Mucosa of stomach (tissue), 1 donor: ENCODE measurements around the gene EIF4G3.
A peak's percentile ranks its signal among the peaks of the same experiment; 100 is the strongest.
"Not testable (repeated sequence)": the region's sequence is repeated elsewhere in the genome, so short reads cannot be mapped to it uniquely, and the experiment has no call there.

Experiments
- H3K27me3 ChIP-seq: one replicate; pipeline ENCODE4 v1.7.0; 2013; ENCODE audit warnings: mild to moderate bottlenecking, low read length; ENCODE audit not compliant: control insufficient read depth, insufficient read depth
- H3K36me3 ChIP-seq: one replicate; pipeline ENCODE4 v1.7.0; 2013; ENCODE audit warnings: low read length; ENCODE audit not compliant: control insufficient read depth, insufficient read depth
- H3K4me1 ChIP-seq: one replicate; pipeline ENCODE4 v1.7.0; 2013; ENCODE audit warnings: mild to moderate bottlenecking, low read length; ENCODE audit not compliant: control insufficient read depth, insufficient read depth
- H3K4me3 ChIP-seq: one replicate; pipeline ENCODE4 v1.7.0; 2013; ENCODE audit warnings: low read length
- H3K9ac ChIP-seq: one replicate; pipeline ENCODE4 v1.7.0; 2013; ENCODE audit warnings: mild to moderate bottlenecking, low read length, moderate library complexity
- H3K9me3 ChIP-seq: one replicate; pipeline ENCODE4 v1.7.0; 2013; ENCODE audit warnings: mild to moderate bottlenecking, low read length, moderate library complexity; ENCODE audit not compliant: control insufficient read depth
- donor health status: Pancreatic carcinoma.

The EIF4G3 gene

DNA sequence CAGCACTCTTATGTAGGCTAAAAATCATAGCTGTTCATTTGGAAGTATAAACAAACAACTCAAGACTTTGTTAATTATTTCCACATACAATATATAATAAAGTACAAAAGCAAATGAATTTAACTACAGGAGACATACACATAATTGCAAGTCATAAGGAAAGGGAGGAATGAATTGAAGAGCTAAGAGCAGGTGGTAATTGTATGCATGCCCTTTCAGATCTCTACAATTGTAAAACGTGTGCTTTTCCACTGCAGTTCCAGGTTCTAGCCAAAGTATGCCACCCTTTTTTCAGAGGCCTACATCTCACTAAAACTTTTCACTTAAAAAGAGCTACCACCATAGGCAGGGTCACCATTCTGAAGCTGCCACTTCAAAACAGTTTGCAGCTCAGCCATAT, 346.8 kb downstream of the EIF4G3 start:
- H3K36me3 ChIP-seq: no peaks in the 10 kb centered on the region
- no peak overlapping the region for H3K9ac ChIP-seq
- H3K4me1 ChIP-seq: no peaks in the 10 kb centered on the region
- H3K9me3 ChIP-seq: no peaks in the 10 kb centered on the region
- H3K4me3 ChIP-seq: no peak overlapping the region
- no peaks in the 10 kb centered on the region for H3K27me3 ChIP-seq

DNA sequence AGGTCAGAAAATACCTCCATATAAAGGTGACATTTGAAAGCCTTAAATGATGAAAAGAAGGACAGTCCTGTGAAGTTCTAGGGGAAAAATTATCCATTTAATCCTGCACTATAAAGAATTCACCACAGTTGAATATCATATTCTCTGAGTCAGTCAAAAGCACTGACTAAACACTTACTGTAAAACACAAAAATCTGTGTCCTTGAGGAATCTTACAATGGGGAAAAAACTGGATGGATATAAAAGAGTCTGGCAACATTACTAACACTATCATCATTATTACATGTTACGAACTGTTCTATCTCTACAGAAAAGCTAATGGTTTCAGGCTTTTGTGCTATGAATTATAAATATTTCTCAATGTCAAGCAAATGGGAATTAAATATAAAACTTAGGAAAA, 347.2 kb downstream of the EIF4G3 start:
- H3K9ac ChIP-seq: no peak overlapping the region
- no peaks in the 10 kb centered on the region for H3K36me3 ChIP-seq
- no peaks in the 10 kb centered on the region for H3K9me3 ChIP-seq
- no peak overlapping the region for H3K4me3 ChIP-seq
- no peaks in the 10 kb centered on the region for H3K27me3 ChIP-seq
- no peaks in the 10 kb centered on the region for H3K4me1 ChIP-seq

DNA sequence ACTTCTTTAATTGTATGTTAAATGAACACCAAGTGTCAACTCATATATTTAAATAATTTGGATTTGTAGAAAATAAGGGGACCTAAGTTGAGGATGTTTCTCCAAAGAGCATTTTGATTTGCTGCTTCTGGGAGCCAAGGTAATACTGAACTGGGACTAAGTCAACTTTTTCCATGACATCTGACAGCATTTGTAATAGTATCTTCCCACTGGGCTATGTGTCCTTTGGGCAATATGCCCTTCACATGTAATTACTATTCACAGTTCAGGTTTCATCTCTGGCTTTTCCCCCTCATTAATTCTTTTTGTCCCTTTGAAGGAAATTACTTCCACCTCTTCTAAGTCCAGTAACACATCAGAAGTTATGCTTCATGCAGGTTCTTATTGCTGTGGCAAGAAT, 352.9 kb downstream of the EIF4G3 start:
- Histone ChIP-seq H3K4me3 (no peak overlapping the region), H3K9ac (no peak overlapping the region), H3K9me3 (no peaks in the 10 kb centered on the region), H3K27me3 (no peaks in the 10 kb centered on the region), H3K4me1 (no peaks in the 10 kb centered on the region), H3K36me3 (no peaks in the 10 kb centered on the region)

DNA sequence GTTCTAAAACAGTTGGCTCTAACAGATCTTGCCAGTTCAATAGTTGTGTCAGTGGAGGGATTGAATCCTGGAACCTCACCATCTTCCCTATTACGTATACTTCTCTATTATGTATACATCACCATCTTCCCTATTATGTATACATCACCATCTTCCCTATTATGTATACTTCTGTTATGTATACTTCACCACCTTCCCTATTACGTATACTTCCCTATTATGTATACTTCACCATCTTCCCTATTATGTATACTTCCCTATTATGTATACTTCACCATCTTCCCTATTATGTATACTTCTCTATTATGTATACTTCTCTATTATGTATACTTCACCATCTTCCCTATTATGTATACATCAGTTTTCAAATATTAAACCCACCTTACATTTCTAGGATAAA, 355.2 kb downstream of the EIF4G3 start:
- no peaks in the 10 kb centered on the region for H3K9me3 ChIP-seq
- H3K4me3 ChIP-seq: no peak overlapping the region
- no peaks in the 10 kb centered on the region for H3K27me3 ChIP-seq
- no peaks in the 10 kb centered on the region for H3K36me3 ChIP-seq
- H3K9ac ChIP-seq: no peak overlapping the region
- H3K4me1 ChIP-seq: no peaks in the 10 kb centered on the region

DNA sequence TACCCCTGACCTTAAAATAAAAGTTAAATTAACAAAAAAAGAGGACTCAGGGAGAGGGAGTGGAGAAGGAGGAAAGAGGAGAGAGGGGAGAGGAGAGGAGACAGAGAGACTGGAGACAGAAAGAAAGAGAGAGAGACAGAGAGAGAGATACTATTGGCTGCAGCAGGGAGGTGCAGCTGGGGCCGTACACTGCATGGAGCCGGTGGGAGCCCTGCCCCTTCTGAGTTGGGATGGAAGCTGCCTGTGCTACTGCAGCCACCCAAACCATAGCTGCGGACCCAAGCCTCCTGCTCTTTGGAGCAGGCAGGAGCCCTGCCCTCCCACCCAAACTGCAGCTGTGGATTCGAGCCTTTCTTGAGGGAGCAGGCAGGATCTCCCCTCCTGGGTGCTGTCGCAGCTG, 356.9 kb downstream of the EIF4G3 start:
- H3K36me3 ChIP-seq: no peaks in the 10 kb centered on the region
- H3K4me3 ChIP-seq: no peak overlapping the region
- H3K4me1 ChIP-seq: no peaks in the 10 kb centered on the region
- H3K9ac ChIP-seq: no peak overlapping the region
- no peaks in the 10 kb centered on the region for H3K9me3 ChIP-seq
- H3K27me3 ChIP-seq: no peaks in the 10 kb centered on the region

DNA sequence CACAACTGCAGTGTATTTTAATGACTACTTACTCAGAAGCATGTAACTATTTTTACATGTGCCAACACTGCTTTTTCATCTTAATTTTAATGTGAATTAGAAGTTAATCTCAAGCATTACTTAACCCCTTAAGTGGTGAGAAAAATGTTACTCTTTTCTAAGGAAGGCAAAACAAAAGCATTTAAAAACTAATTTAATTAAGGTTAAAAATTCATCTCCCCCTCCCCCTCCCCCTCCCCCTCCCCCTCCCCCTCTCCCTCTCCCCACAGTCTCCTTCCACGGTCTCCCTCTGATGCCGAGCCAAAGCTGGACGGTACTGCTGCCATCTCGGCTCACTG, 362.2 kb downstream of the EIF4G3 start:
- no peaks in the 10 kb centered on the region for H3K27me3 ChIP-seq
- H3K36me3 ChIP-seq: no peaks in the 10 kb centered on the region
- no peaks in the 10 kb centered on the region for H3K9me3 ChIP-seq
- no peak overlapping the region for H3K9ac ChIP-seq
- H3K4me3 ChIP-seq: no peak overlapping the region
- no peaks in the 10 kb centered on the region for H3K4me1 ChIP-seq

DNA sequence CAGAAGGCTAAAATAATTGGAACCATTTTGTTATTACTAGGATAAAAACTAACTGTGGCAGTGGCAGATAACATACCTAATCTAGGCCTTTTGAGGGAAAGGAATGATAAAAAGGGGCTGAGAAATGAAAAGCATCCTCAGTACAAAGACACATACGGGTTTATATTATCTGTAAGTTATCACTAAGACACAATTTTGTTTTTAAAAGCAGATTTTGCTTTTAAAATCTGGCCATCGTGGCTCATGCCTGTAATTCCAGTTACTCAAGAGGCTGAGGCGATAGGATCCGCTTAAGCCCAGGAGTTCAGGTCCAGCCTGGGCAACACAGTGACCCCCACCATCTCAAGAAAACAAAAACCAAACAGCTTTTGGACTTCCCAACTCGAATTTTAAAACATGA, 364.8 kb downstream of the EIF4G3 start:
- Histone ChIP-seq H3K27me3 (no peaks in the 10 kb centered on the region), H3K4me1 (no peaks in the 10 kb centered on the region), H3K9me3 (no peaks in the 10 kb centered on the region), H3K36me3 (no peaks in the 10 kb centered on the region), H3K9ac (no peak overlapping the region), H3K4me3 (no peak overlapping the region)

DNA sequence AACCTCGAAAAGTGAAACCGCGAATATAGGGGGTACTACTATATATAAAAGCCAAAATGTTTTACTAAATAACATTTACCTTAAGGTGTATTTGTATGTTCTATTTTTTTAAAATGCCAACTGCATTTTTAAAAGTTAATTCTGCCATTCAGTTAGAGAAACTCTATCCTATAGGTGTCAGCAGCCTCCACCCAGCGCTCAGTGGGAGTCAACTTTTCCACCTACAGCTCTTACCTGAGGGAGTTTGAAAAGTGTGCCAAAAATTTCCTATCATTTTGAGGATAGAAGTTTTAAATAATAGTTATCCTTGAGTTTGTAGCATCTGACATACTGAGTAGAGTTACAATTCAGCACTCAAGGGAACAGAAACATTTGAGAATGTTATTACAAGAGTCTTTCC, 383.5 kb downstream of the EIF4G3 start:
- no peak overlapping the region for H3K9ac ChIP-seq
- no peaks in the 10 kb centered on the region for H3K27me3 ChIP-seq
- peaks cover 4% of the 10 kb centered on the region for H3K4me1 ChIP-seq
- H3K9me3 ChIP-seq: no peaks in the 10 kb centered on the region
- no peak overlapping the region for H3K4me3 ChIP-seq
- H3K36me3 ChIP-seq: no peaks in the 10 kb centered on the region

DNA sequence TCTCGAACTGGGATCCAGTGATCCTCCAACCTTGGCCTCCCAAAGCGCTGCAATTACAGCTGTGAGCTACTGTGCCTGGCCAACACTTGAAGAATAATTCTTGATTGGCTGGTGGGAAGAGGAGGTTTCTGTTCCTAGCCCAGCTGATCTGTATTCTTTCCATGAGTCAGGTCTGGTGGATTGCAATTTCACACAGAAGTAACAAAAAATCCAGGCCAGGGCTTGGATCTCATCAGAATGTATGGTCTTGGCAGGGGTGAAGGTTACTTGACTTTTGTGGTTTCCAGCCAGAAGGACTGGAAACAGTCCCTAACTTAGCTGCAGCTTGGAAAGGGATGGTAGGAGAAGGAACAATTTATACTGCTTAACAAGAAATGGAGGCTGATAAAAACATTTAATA, 384.5 kb downstream of the EIF4G3 start:
- Histone ChIP-seq H3K9ac (no peak overlapping the region), H3K4me1 (peaks cover 8% of the 10 kb centered on the region), H3K4me3 (no peak overlapping the region), H3K27me3 (no peaks in the 10 kb centered on the region), H3K36me3 (no peaks in the 10 kb centered on the region), H3K9me3 (no peaks in the 10 kb centered on the region)

DNA sequence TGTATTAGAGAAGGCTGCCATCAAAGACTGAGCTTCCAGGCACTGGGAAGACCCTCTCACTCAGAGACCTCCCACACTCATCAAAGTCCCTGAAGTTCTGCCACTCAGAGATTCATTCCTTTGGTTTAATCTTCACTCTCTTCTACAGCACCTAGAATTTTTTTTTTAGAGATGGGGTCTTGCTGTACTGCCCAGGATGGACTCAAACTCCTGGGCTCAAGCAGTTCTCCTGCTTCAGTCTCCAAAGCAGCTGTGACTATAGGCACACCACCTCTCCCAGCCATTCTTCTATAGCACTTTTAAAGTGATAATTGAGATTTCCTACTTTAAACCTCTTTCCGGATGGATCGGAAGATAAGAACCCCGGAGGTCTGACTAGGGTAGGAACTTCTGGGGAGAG, 385.9 kb downstream of the EIF4G3 start:
- Histone ChIP-seq H3K9ac (no peak overlapping the region), H3K27me3 (no peaks in the 10 kb centered on the region), H3K36me3 (no peaks in the 10 kb centered on the region), H3K4me1 (peaks cover 8% of the 10 kb centered on the region), H3K4me3 (no peak overlapping the region), H3K9me3 (no peaks in the 10 kb centered on the region)

DNA sequence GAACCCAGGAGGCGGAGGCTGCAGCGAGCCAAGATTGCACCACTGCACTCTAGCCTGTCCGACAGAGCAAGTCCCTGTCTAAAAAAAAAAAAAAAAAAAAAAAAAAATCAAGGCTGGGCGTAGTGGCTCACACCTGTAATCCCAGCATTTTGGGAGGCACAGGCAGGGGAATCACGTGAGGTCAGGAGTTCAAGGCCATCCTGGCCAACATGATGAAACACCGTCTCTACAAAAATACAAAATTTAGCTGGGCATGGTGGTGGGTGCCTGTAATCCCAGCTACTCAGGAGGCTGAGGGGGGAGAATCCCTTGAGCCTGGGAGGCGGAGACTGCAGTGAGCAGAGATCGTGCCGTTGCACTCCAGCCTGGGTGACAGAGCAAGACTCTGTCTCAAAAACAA, 387.1 kb downstream of the EIF4G3 start:
- H3K9me3 ChIP-seq, H3K36me3 ChIP-seq, H3K4me3 ChIP-seq, H3K27me3 ChIP-seq, H3K9ac ChIP-seq: not testable (repeated sequence)
- H3K4me1 ChIP-seq: peaks cover 13% of the 10 kb centered on the region

DNA sequence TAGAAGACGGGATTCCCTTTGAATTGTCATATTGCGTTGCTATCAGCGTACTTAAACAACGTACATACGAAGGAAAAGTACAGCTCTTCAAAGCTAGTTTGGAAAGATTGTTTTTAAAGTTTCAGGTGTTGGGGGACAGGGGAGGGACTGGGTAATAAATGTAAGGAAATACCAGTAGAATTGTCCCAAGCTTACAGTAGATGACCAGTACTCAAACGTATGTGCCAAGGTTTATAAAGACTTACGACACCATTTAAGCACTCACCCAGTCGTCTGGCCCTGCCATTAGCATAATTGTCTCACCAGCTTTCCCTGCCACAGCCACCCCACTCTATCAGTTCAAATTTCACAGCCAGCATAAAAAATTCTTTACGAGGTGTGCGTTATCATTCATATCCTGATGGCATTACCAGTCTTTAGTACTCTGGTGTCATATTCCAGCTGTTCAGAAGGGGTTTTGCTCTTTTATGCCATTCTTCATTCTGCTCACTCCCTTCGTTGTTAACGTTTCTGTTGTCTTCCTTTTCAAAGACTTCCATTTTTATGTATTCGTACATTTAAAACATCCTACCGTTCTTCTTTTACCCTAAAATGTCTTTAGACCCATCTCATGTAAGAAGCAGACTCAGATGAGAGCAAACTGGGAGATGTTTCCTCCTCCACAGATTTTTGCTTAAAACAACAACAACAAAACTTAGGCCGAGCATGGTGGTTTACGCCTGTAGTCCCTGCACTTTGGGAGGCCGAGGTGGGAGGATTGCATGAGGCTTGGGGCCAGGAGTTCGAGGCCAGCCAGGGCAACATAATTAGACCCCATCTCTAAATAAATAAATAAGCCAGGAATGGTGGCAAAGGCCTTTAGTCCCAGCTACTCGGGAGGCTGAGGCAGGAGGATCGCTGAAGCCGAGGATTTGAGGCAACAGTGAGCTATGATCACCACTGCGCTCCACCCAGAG, 388.6 kb downstream of the EIF4G3 start:
- H3K4me1 ChIP-seq: peaks cover 21% of the 10 kb centered on the region
- H3K4me3 ChIP-seq: peak overlapping the region; percentile 67
- H3K9me3 ChIP-seq: no peaks in the 10 kb centered on the region
- peak overlapping the region; percentile 95 for H3K9ac ChIP-seq
- H3K27me3 ChIP-seq: no peaks in the 10 kb centered on the region
- H3K36me3 ChIP-seq: no peaks in the 10 kb centered on the region
